ENCODE data around the gene DERA. TPM values are rescaled to one million over a fixed set of nuclear protein-coding genes. Genes with fewer than 3 reads are reported as not detected.
"Not testable (repeated sequence)": the region's sequence is repeated elsewhere in the genome, so short reads cannot be mapped to it uniquely, and the experiment has no call there.

DERA gene
- total RNA-seq, 5 donors from 2014 or later (not counting 1 experiment from before 2014, with no cell fraction given) = 11.0 to 13.4 (median 11.6) TPM

GRCh38 chr12:16013722-16014121 is 102.6 kb downstream of the DERA start:
- H3K4me3 Mint-ChIP-seq; H3K9me3 ChIP-seq; H3K27me3 ChIP-seq (replicated peaks in 1 of 2; ENCODE audit: control insufficient read depth in 2 of 2, extremely low read depth in 1 of 2, insufficient read depth in 2 of 2, low read length in 1 of 2); POLR2A ChIA-PET; H3K27ac Mint-ChIP-seq; H3K4me1 ChIP-seq (ENCODE audit: control insufficient read depth in 1 of 2, extremely low read depth in 1 of 2, insufficient read depth in 2 of 2, low read length in 2 of 2); ATAC-seq (replicated peaks in 1 of 4); DNase-seq; CTCF ChIA-PET; H3K36me3 ChIP-seq (ENCODE audit: control insufficient read depth in 2 of 2, extremely low read depth in 1 of 2, insufficient read depth in 1 of 2, low read length in 1 of 2); H3K4me3 ChIP-seq (ENCODE audit: control insufficient read depth in 1 of 2, extremely low read depth in 1 of 2, low read length in 1 of 2); H3K27ac ChIP-seq (ENCODE audit: low read length); H3K27me3 Mint-ChIP-seq; H3K4me1 Mint-ChIP-seq: not testable (repeated sequence)
- peaks cover 68% of the 10 kb centered on the region for H3K36me3 Mint-ChIP-seq
- 88% methylated on average over 1 of the region's 1 CpG for WGBS (ENCODE audit: insufficient coverage)
- H3K9me3 Mint-ChIP-seq = peaks cover 12 to 23% (median 20%) of the 10 kb centered on the region in 3 donors

- H3K36me3 Mint-ChIP-seq = peaks cover 71% of the 10 kb centered on the region
- WGBS (ENCODE audit: insufficient coverage) = 94% methylated on average over 3 of the region's 6 CpGs
These were observed 103.3 kb downstream of the DERA start for GRCh38 chr12:16014394-16014793.

GRCh38 chr12:16016748-16017147 is 105.6 kb downstream of the DERA start:
- Mint-ChIP-seq H3K4me3 (no peak overlapping the region), H3K36me3 (peaks cover 79% of the 10 kb centered on the region), H3K27me3 (no peaks in the 10 kb centered on the region), H3K4me1 (no peaks in the 10 kb centered on the region), H3K9me3 (peaks cover 19 to 41% (median 33%) of the 10 kb centered on the region in 3 donors), H3K27ac (no peak overlapping the region)
- POLR2A ChIA-PET = interaction anchor here in 1 of 2 donors (0.7 kb wide), 1 partner anchor 59 kb away, joined by 3 read pairs; no protein-coding TSS in a partner anchor
- no peaks in the 10 kb centered on the region for H3K4me1 ChIP-seq (ENCODE audit: control insufficient read depth in 1 of 2, extremely low read depth in 1 of 2, insufficient read depth in 2 of 2, low read length in 2 of 2)
- no peak overlapping the region for H3K27ac ChIP-seq (ENCODE audit: low read length)
- DNase-seq = no peak
- CTCF ChIA-PET = interaction anchor here in 1 of 2 donors (0.5 kb wide), 1 partner anchor 1158 kb away, joined by 4 read pairs; no protein-coding TSS in a partner anchor
- no peak overlapping the region for H3K4me3 ChIP-seq (ENCODE audit: control insufficient read depth in 1 of 2, extremely low read depth in 1 of 2, low read length in 1 of 2)
- peaks cover 0 to 6% of the 10 kb centered on the region in 2 donors for H3K36me3 ChIP-seq (ENCODE audit: control insufficient read depth in 2 of 2, extremely low read depth in 1 of 2, insufficient read depth in 1 of 2, low read length in 1 of 2)
- no peaks in the 10 kb centered on the region for H3K27me3 ChIP-seq (replicated peaks in 1 of 2; ENCODE audit: control insufficient read depth in 2 of 2, extremely low read depth in 1 of 2, insufficient read depth in 2 of 2, low read length in 1 of 2)
- WGBS (ENCODE audit: insufficient coverage) = no CpG with 5 or more reads among the region's 3 CpGs
- ATAC-seq (replicated peaks in 1 of 4) = no peak
- H3K9me3 ChIP-seq = peaks cover 3% of the 10 kb centered on the region

More at GRCh38 chr12:16014394-16014793, 103.3 kb downstream of the DERA start:
- ATAC-seq (replicated peaks in 1 of 4); H3K36me3 ChIP-seq (ENCODE audit: control insufficient read depth in 2 of 2, extremely low read depth in 1 of 2, insufficient read depth in 1 of 2, low read length in 1 of 2); H3K27me3 Mint-ChIP-seq; H3K4me3 Mint-ChIP-seq; CTCF ChIA-PET; H3K27me3 ChIP-seq (replicated peaks in 1 of 2; ENCODE audit: control insufficient read depth in 2 of 2, extremely low read depth in 1 of 2, insufficient read depth in 2 of 2, low read length in 1 of 2); DNase-seq; H3K4me1 ChIP-seq (ENCODE audit: control insufficient read depth in 1 of 2, extremely low read depth in 1 of 2, insufficient read depth in 2 of 2, low read length in 2 of 2); H3K27ac ChIP-seq (ENCODE audit: low read length); H3K4me1 Mint-ChIP-seq; H3K4me3 ChIP-seq (ENCODE audit: control insufficient read depth in 1 of 2, extremely low read depth in 1 of 2, low read length in 1 of 2); H3K27ac Mint-ChIP-seq; POLR2A ChIA-PET; H3K9me3 ChIP-seq: not testable (repeated sequence)
- peaks cover 12 to 26% (median 26%) of the 10 kb centered on the region in 3 donors for H3K9me3 Mint-ChIP-seq

GRCh38 chr12:16018306-16018705 is 107.2 kb downstream of the DERA start:
- no peak for ATAC-seq (replicated peaks in 1 of 4)
- H3K4me1 ChIP-seq (ENCODE audit: control insufficient read depth in 1 of 2, extremely low read depth in 1 of 2, insufficient read depth in 2 of 2, low read length in 2 of 2) = no peaks in the 10 kb centered on the region
- peaks cover 0 to 6% of the 10 kb centered on the region in 2 donors for H3K36me3 ChIP-seq (ENCODE audit: control insufficient read depth in 2 of 2, extremely low read depth in 1 of 2, insufficient read depth in 1 of 2, low read length in 1 of 2)
- Mint-ChIP-seq H3K27ac (no peak overlapping the region), H3K9me3 (peaks cover 20 to 45% (median 26%) of the 10 kb centered on the region in 3 donors), H3K4me1 (no peaks in the 10 kb centered on the region), H3K36me3 (peaks cover 80% of the 10 kb centered on the region), H3K27me3 (no peaks in the 10 kb centered on the region), H3K4me3 (no peak overlapping the region)
- CTCF ChIA-PET = no interaction called here
- no peak overlapping the region for H3K4me3 ChIP-seq (ENCODE audit: control insufficient read depth in 1 of 2, extremely low read depth in 1 of 2, low read length in 1 of 2)
- no CpG with 5 or more reads among the region's 2 CpGs for WGBS (ENCODE audit: insufficient coverage)
- H3K27ac ChIP-seq (ENCODE audit: low read length) = no peak overlapping the region
- POLR2A ChIA-PET = no interaction called here
- H3K27me3 ChIP-seq (replicated peaks in 1 of 2; ENCODE audit: control insufficient read depth in 2 of 2, extremely low read depth in 1 of 2, insufficient read depth in 2 of 2, low read length in 1 of 2) = no peaks in the 10 kb centered on the region
- peaks cover 2% of the 10 kb centered on the region for H3K9me3 ChIP-seq
- DNase-seq = no peak

- Histone ChIP-seq H3K27me3 (replicated peaks in 1 of 2; ENCODE audit: control insufficient read depth in 2 of 2, extremely low read depth in 1 of 2, insufficient read depth in 2 of 2, low read length in 1 of 2) (no peaks in the 10 kb centered on the region), H3K36me3 (ENCODE audit: control insufficient read depth in 2 of 2, extremely low read depth in 1 of 2, insufficient read depth in 1 of 2, low read length in 1 of 2) (peaks cover 0 to 6% of the 10 kb centered on the region in 2 donors), H3K27ac (ENCODE audit: low read length) (no peak overlapping the region), H3K4me3 (ENCODE audit: control insufficient read depth in 1 of 2, extremely low read depth in 1 of 2, low read length in 1 of 2) (no peak overlapping the region), H3K9me3 (peaks cover 2% of the 10 kb centered on the region), H3K4me1 (ENCODE audit: control insufficient read depth in 1 of 2, extremely low read depth in 1 of 2, insufficient read depth in 2 of 2, low read length in 2 of 2) (no peaks in the 10 kb centered on the region)
- peaks cover 77% of the 10 kb centered on the region for H3K36me3 Mint-ChIP-seq
- H3K4me3 Mint-ChIP-seq = no peak overlapping the region
- H3K27ac Mint-ChIP-seq = no peak overlapping the region
- no peak for DNase-seq
- ChIA-PET POLR2A (no interaction called here), CTCF (no interaction called here)
- H3K4me1 Mint-ChIP-seq = no peaks in the 10 kb centered on the region
- peaks cover 14 to 37% (median 18%) of the 10 kb centered on the region in 3 donors for H3K9me3 Mint-ChIP-seq
- no peak for ATAC-seq (replicated peaks in 1 of 4)
- H3K27me3 Mint-ChIP-seq = no peaks in the 10 kb centered on the region
These were observed 108.0 kb downstream of the DERA start for GRCh38 chr12:16019136-16019535.

- DNase-seq (no peak), ATAC-seq (replicated peaks in 1 of 4) (no peak)
- Mint-ChIP-seq H3K9me3 (peaks cover 14 to 31% (median 15%) of the 10 kb centered on the region in 3 donors), H3K36me3 (peaks cover 74% of the 10 kb centered on the region), H3K27me3 (no peaks in the 10 kb centered on the region), H3K4me1 (no peaks in the 10 kb centered on the region), H3K27ac (no peak overlapping the region), H3K4me3 (no peak overlapping the region)
- POLR2A ChIA-PET = no interaction called here
- Histone ChIP-seq H3K36me3 (ENCODE audit: control insufficient read depth in 2 of 2, extremely low read depth in 1 of 2, insufficient read depth in 1 of 2, low read length in 1 of 2) (peaks cover 0 to 6% of the 10 kb centered on the region in 2 donors), H3K27ac (ENCODE audit: low read length) (no peak overlapping the region), H3K4me1 (ENCODE audit: control insufficient read depth in 1 of 2, extremely low read depth in 1 of 2, insufficient read depth in 2 of 2, low read length in 2 of 2) (no peaks in the 10 kb centered on the region), H3K9me3 (peaks cover 2% of the 10 kb centered on the region), H3K27me3 (replicated peaks in 1 of 2; ENCODE audit: control insufficient read depth in 2 of 2, extremely low read depth in 1 of 2, insufficient read depth in 2 of 2, low read length in 1 of 2) (no peaks in the 10 kb centered on the region), H3K4me3 (ENCODE audit: control insufficient read depth in 1 of 2, extremely low read depth in 1 of 2, low read length in 1 of 2) (no peak overlapping the region)
- WGBS (ENCODE audit: insufficient coverage) = no CpG with 5 or more reads among the region's 2 CpGs
- CTCF ChIA-PET = no interaction called here
These were observed 108.9 kb downstream of the DERA start for GRCh38 chr12:16020031-16020430.

GRCh38 chr12:16021026-16021425 is 109.9 kb downstream of the DERA start:
- H3K4me1 Mint-ChIP-seq = no peaks in the 10 kb centered on the region
- no peaks in the 10 kb centered on the region for H3K27me3 ChIP-seq (replicated peaks in 1 of 2; ENCODE audit: control insufficient read depth in 2 of 2, extremely low read depth in 1 of 2, insufficient read depth in 2 of 2, low read length in 1 of 2)
- ATAC-seq (replicated peaks in 1 of 4) = no peak
- H3K4me1 ChIP-seq (ENCODE audit: control insufficient read depth in 1 of 2, extremely low read depth in 1 of 2, insufficient read depth in 2 of 2, low read length in 2 of 2) = no peaks in the 10 kb centered on the region
- ChIA-PET POLR2A (no interaction called here), CTCF (no interaction called here)
- no peak overlapping the region for H3K27ac Mint-ChIP-seq
- no peak overlapping the region for H3K27ac ChIP-seq (ENCODE audit: low read length)
- WGBS (ENCODE audit: insufficient coverage) = no CpG with 5 or more reads among the region's 1 CpG
- no peak overlapping the region for H3K4me3 ChIP-seq (ENCODE audit: control insufficient read depth in 1 of 2, extremely low read depth in 1 of 2, low read length in 1 of 2)
- peaks cover 0 to 6% of the 10 kb centered on the region in 2 donors for H3K36me3 ChIP-seq (ENCODE audit: control insufficient read depth in 2 of 2, extremely low read depth in 1 of 2, insufficient read depth in 1 of 2, low read length in 1 of 2)
- H3K27me3 Mint-ChIP-seq = no peaks in the 10 kb centered on the region
- peaks cover 71% of the 10 kb centered on the region for H3K36me3 Mint-ChIP-seq
- DNase-seq = no peak
- H3K9me3 Mint-ChIP-seq = peaks cover 13 to 26% (median 14%) of the 10 kb centered on the region in 3 donors
- H3K9me3 ChIP-seq = no peaks in the 10 kb centered on the region
- H3K4me3 Mint-ChIP-seq = no peak overlapping the region

All from T-cell (primary cell).